SK-N-SH treated with all-trans-retinoic acid at 6 μM for 48 hours (cell line): Measurements from ENCODE around the gene KRTAP5-6.

Experiments used
- ATAC-seq: fragments of 200-7000 bp; cut with Tn5 transposase; 3 replicates; pipeline ENCODE4 v1.9.1; 2020; ENCODE audit warnings: mild to moderate bottlenecking, moderate library complexity
- ARNTL ChIP-seq: fragments of 450-650 bp; formaldehyde crosslinking; IDR thresholded peaks from 2 replicates; pipeline ENCODE4 v1.5.0; 2020; ENCODE audit warnings: low read depth, mild to moderate bottlenecking, moderate library complexity, borderline replicate concordance
- BACH2 ChIP-seq: fragments of 250-450 bp; sonication (Bioruptor Pico); IDR thresholded peaks from 2 replicates; pipeline ENCODE4 v1.9.0; 2021; ENCODE audit warnings: mild to moderate bottlenecking, borderline replicate concordance
- CREB5 ChIP-seq: fragments of 250-450 bp; sonication (Bioruptor Pico); IDR thresholded peaks from 2 replicates; pipeline ENCODE4 v1.5.1; 2020; ENCODE audit warnings: low read depth, mild to moderate bottlenecking, moderate library complexity
- CSDC2 ChIP-seq: fragments of 250-450 bp; sonication (Bioruptor Pico); IDR thresholded peaks from 2 replicates; pipeline ENCODE4 v1.5.0; 2020; ENCODE audit warnings: mild to moderate bottlenecking, moderate library complexity
- CSRNP3 ChIP-seq: fragments of 250-450 bp; sonication (Bioruptor Pico); IDR thresholded peaks from 2 replicates; pipeline ENCODE4 v1.5.1; 2021; ENCODE audit warnings: mild to moderate bottlenecking, moderate library complexity
- ESRRG ChIP-seq: fragments of 250-450 bp; sonication (Bioruptor Pico); IDR thresholded peaks from 2 replicates; pipeline ENCODE4 v1.6.1; 2021; ENCODE audit warnings: mild to moderate bottlenecking
- GLIS3 ChIP-seq: fragments of 250-450 bp; sonication (Bioruptor Pico); IDR thresholded peaks from 2 replicates; pipeline ENCODE4 v1.5.0; 2020; ENCODE audit warnings: mild to moderate bottlenecking, moderate library complexity
- ISL1 ChIP-seq: fragments of 250-450 bp; sonication (Bioruptor Pico); IDR thresholded peaks from 2 replicates; pipeline ENCODE4 v2.1.2; 2022; ENCODE audit warnings: mild to moderate bottlenecking, moderate library complexity
- OSR1 ChIP-seq: fragments of 250-450 bp; sonication (Bioruptor Pico); IDR thresholded peaks from 2 replicates; pipeline ENCODE4 v1.8.0; 2022; ENCODE audit warnings: moderate library complexity, mild to moderate bottlenecking, inconsistent platforms
- PATZ1 ChIP-seq: fragments of 250-450 bp; sonication (Bioruptor Pico); IDR thresholded peaks from 2 replicates; pipeline ENCODE4 v1.8.0; 2020; ENCODE audit warnings: mild to moderate bottlenecking, moderate library complexity, borderline replicate concordance
- POU6F1 ChIP-seq: fragments of 250-450 bp; sonication (Bioruptor Pico); IDR thresholded peaks from 2 replicates; pipeline ENCODE4 v1.8.0; 2021; ENCODE audit warnings: low read depth, mild to moderate bottlenecking, moderate library complexity, borderline replicate concordance
- RARB ChIP-seq: fragments of 250-450 bp; sonication (Bioruptor Pico); IDR thresholded peaks from 2 replicates; pipeline ENCODE4 v1.8.0; 2021; ENCODE audit warnings: mild to moderate bottlenecking, moderate library complexity
- SNAI2 ChIP-seq: fragments of 250-450 bp; sonication (Bioruptor Pico); IDR thresholded peaks from 2 replicates; pipeline ENCODE4 v1.5.0; 2020; ENCODE audit warnings: mild to moderate bottlenecking, moderate library complexity
- TCF4 ChIP-seq: fragments of 250-450 bp; sonication (Bioruptor Pico); IDR thresholded peaks from 2 replicates; pipeline ENCODE4 v1.8.0; 2021; ENCODE audit warnings: mild to moderate bottlenecking, moderate library complexity, borderline replicate concordance
- TOX ChIP-seq: fragments of 250-450 bp; sonication (Bioruptor Pico); IDR thresholded peaks from 2 replicates; pipeline ENCODE4 v1.8.0; 2021; ENCODE audit warnings: mild to moderate bottlenecking, moderate library complexity, borderline replicate concordance
- TSHZ2 ChIP-seq: fragments of 250-450 bp; sonication (Bioruptor Pico); IDR thresholded peaks from 2 replicates; pipeline ENCODE4 v1.5.0; 2020; ENCODE audit warnings: mild to moderate bottlenecking, moderate library complexity
- ZC3H10 ChIP-seq: fragments of 250-450 bp; sonication (Bioruptor Pico); IDR thresholded peaks from 2 replicates; pipeline ENCODE4 v1.5.1; 2021; ENCODE audit warnings: mild to moderate bottlenecking, moderate library complexity
- ZFP3 ChIP-seq: fragments of 250-450 bp; sonication (Bioruptor Pico); IDR thresholded peaks from 2 replicates; pipeline ENCODE4 v1.5.0; 2020; ENCODE audit warnings: mild to moderate bottlenecking, moderate library complexity
- ZFP30 ChIP-seq: fragments of 450-650 bp; formaldehyde crosslinking; IDR thresholded peaks from 2 replicates; pipeline ENCODE4 v1.5.0; 2022; ENCODE audit warnings: mild to moderate bottlenecking, moderate library complexity
- ZNF565 ChIP-seq: fragments of 450-650 bp; formaldehyde crosslinking; conservative IDR thresholded peaks from 2 replicates; pipeline ENCODE4 v1.5.0; 2020; ENCODE audit warnings: low read depth, mild to moderate bottlenecking, moderate library complexity
- ZNF8 ChIP-seq: fragments of 450-650 bp; formaldehyde crosslinking; IDR thresholded peaks from 2 replicates; pipeline ENCODE4 v1.5.0; 2020; ENCODE audit warnings: mild to moderate bottlenecking, moderate library complexity

KRTAP5-6 gene

GRCh38 chr11:1741741-1742140 lies 44.7 kb downstream of the KRTAP5-6 start:
- no peak for TF ChIP-seq ZFP30
- TF ChIP-seq ESRRG (CRISPR knock-in tag) = no peak
- TF ChIP-seq PATZ1 (CRISPR knock-in tag) = no peak
- TF ChIP-seq BACH2 (CRISPR knock-in tag) = no peak
- TF ChIP-seq CREB5 = no peak
- no peak for TF ChIP-seq TOX (CRISPR knock-in tag)
- no peak for TF ChIP-seq OSR1 (CRISPR knock-in tag)
- no peak for TF ChIP-seq CSRNP3
- TF ChIP-seq SNAI2 = no peak
- TF ChIP-seq ISL1 = no peak
- no peak for TF ChIP-seq CSDC2 (CRISPR knock-in tag)
- no peak for TF ChIP-seq GLIS3
- TF ChIP-seq ZFP3 = no peak
- no peak for TF ChIP-seq TCF4
- no peak for TF ChIP-seq RARB (CRISPR knock-in tag)
- no peak for TF ChIP-seq ZC3H10
- no peak for ATAC-seq

GRCh38 chr11:1742371-1742770 lies 45.4 kb downstream of the KRTAP5-6 start:
- TF ChIP-seq ZNF8 = no peak
- TF ChIP-seq ZNF565 (CRISPR knock-in tag) = no peak
- no peak for TF ChIP-seq PATZ1 (CRISPR knock-in tag)
- no peak for TF ChIP-seq CSRNP3
- TF ChIP-seq TSHZ2 (CRISPR knock-in tag) = no peak
- TF ChIP-seq ARNTL (CRISPR knock-in tag) = no peak
- no peak for TF ChIP-seq ZFP3
- no peak for TF ChIP-seq TCF4
- no peak for TF ChIP-seq SNAI2
- no peak for TF ChIP-seq POU6F1 (CRISPR knock-in tag)
- TF ChIP-seq RARB (CRISPR knock-in tag) = no peak
- ATAC-seq = no peak
